Measurements from ENCODE around the gene BOLA3.

BOLA3 gene

DNA sequence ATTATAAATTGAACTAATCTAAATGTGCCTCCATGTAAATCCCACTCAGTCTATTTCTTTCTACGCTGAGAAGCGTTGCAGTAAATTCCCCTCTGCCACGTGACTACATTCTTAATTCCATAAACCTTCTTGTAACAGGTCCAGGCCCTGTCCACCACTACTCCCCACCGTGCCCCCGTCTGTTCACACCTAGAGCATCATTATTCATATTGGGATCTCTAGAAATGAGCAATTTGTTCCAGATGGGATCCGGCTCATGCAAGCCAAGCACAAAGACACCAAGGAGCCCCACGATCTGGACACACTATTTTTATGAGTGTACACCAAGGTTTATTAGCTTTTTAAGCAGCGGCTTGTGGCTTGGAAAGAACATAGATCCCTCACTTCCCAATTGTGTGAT, 38.2 kb downstream of the BOLA3 start:
- Histone ChIP-seq H3K4me1 (ENCODE audit: low read length) (peaks cover 5% of the 10 kb centered on the region; the same call in 1 of the 2 replicates), H3K27me3 (replicated peaks; ENCODE audit: insufficient read depth, low read length) (no peaks in the 10 kb centered on the region), H2AFZ (ENCODE audit: low read length) (no peak overlapping the region), H3K4me3 (ENCODE audit: low read length) (no peak overlapping the region), H3K36me3 (replicated peaks; ENCODE audit: insufficient read depth, low read length) (no peaks in the 10 kb centered on the region), H3K9me2 (replicated peaks; ENCODE audit: insufficient read depth, low read length) (no peaks in the 10 kb centered on the region), H3K79me2 (ENCODE audit: low read length) (no peaks in the 10 kb centered on the region), H3K4me2 (ENCODE audit: low read depth, low read length) (no peak overlapping the region), H3K9me3 (replicated peaks; ENCODE audit: insufficient read depth, low read length) (no peaks in the 10 kb centered on the region), H3K27ac (ENCODE audit: low read length) (no peak overlapping the region), H4K20me1 (ENCODE audit: insufficient read depth, low read length) (no peaks in the 10 kb centered on the region), H3K9ac (ENCODE audit: low read length) (no peak overlapping the region), H3F3A (ENCODE audit: insufficient read depth, low read length) (no peaks in the 10 kb centered on the region)
- DNase-seq = no peak
- TF ChIP-seq, protein P1, sequence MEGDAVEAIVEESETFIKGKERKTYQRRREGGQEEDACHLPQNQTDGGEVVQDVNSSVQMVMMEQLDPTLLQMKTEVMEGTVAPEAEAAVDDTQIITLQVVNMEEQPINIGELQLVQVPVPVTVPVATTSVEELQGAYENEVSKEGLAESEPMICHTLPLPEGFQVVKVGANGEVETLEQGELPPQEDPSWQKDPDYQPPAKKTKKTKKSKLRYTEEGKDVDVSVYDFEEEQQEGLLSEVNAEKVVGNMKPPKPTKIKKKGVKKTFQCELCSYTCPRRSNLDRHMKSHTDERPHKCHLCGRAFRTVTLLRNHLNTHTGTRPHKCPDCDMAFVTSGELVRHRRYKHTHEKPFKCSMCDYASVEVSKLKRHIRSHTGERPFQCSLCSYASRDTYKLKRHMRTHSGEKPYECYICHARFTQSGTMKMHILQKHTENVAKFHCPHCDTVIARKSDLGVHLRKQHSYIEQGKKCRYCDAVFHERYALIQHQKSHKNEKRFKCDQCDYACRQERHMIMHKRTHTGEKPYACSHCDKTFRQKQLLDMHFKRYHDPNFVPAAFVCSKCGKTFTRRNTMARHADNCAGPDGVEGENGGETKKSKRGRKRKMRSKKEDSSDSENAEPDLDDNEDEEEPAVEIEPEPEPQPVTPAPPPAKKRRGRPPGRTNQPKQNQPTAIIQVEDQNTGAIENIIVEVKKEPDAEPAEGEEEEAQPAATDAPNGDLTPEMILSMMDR (IDR thresholded peaks at IDR 0.05; ENCODE audit: low read length) = no peak
- no peak for TF ChIP-seq EZH2 (optimal IDR thresholded peaks at IDR 0.05; ENCODE audit: low read depth, low read length)
- no peak for TF ChIP-seq EZH2phosphoT487 (IDR thresholded peaks at IDR 0.05; ENCODE audit: low read length)

DNA sequence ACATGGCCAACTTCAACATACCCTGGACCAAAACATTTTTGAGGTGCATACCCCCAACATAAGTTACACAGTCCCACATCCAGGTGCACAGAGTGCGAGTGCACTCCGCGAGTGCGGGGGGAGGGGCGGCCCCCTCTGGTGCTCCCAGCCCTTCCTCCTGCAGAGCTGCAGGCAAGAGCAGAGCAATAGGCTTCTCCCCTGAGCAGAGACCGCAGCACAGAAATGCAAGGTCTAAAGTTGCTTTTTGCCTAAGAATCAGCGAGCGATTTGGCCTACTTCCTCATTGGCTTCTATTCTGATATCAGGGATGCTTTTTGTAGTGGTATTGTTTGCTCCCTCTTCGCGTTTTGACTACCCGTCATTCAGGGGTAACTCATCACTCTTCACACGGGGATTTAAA, 40.6 kb downstream of the BOLA3 start:
- H3K79me2 ChIP-seq (ENCODE audit: low read length) = no peaks in the 10 kb centered on the region
- no peak overlapping the region for H3K4me2 ChIP-seq (ENCODE audit: low read depth, low read length)
- no peaks in the 10 kb centered on the region for H3F3A ChIP-seq (ENCODE audit: insufficient read depth, low read length)
- no peaks in the 10 kb centered on the region for H3K9me3 ChIP-seq (replicated peaks; ENCODE audit: insufficient read depth, low read length)
- TF ChIP-seq EZH2 (optimal IDR thresholded peaks at IDR 0.05; ENCODE audit: low read depth, low read length) (no peak), EZH2phosphoT487 (IDR thresholded peaks at IDR 0.05; ENCODE audit: low read length) (no peak)
- TF ChIP-seq, protein P1 (IDR thresholded peaks at IDR 0.05; ENCODE audit: low read length) = no peak
- H3K36me3 ChIP-seq (replicated peaks; ENCODE audit: insufficient read depth, low read length) = no peaks in the 10 kb centered on the region
- H3K4me1 ChIP-seq (ENCODE audit: low read length) = peaks cover 5% of the 10 kb centered on the region; the same call in 1 of the 2 replicates
- no peak overlapping the region for H3K27ac ChIP-seq (ENCODE audit: low read length)
- no peaks in the 10 kb centered on the region for H3K9me2 ChIP-seq (replicated peaks; ENCODE audit: insufficient read depth, low read length)
- no peak overlapping the region for H3K9ac ChIP-seq (ENCODE audit: low read length)
- no peaks in the 10 kb centered on the region for H4K20me1 ChIP-seq (ENCODE audit: insufficient read depth, low read length)
- no peak for DNase-seq
- no peaks in the 10 kb centered on the region for H3K27me3 ChIP-seq (replicated peaks; ENCODE audit: insufficient read depth, low read length)
- no peak overlapping the region for H3K4me3 ChIP-seq (ENCODE audit: low read length)
- H2AFZ ChIP-seq (ENCODE audit: low read length) = no peak overlapping the region

DNA sequence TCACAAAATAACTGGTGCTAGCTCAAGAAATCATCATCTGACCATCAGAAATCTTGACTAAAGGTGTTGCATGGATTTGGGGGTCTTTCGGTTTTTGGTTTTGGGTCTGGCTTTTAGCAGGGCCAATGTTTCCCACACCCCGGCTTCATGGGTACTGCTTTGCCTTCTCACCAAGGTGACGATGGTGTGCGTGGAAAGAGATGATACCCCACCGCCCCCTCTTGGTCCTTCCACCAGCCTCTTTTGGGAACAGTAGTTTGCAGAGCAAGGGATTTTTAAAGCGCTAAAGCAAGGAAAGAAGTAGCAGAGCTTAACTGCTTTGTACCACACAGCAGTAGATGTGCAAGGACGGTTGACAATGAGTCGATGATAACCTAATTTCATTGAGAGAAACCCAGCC, 42.3 kb downstream of the BOLA3 start:
- H3K27ac ChIP-seq (ENCODE audit: low read length) = no peak overlapping the region
- H3K4me1 ChIP-seq (ENCODE audit: low read length) = peaks cover 5% of the 10 kb centered on the region; the same call in 1 of the 2 replicates
- DNase-seq = no peak
- H3K79me2 ChIP-seq (ENCODE audit: low read length) = no peaks in the 10 kb centered on the region
- TF ChIP-seq EZH2phosphoT487 (IDR thresholded peaks at IDR 0.05; ENCODE audit: low read length) = no peak
- TF ChIP-seq, protein P1 (IDR thresholded peaks at IDR 0.05; ENCODE audit: low read length) = no peak
- TF ChIP-seq EZH2 (optimal IDR thresholded peaks at IDR 0.05; ENCODE audit: low read depth, low read length) = no peak
- H3K9me3 ChIP-seq (replicated peaks; ENCODE audit: insufficient read depth, low read length) = no peaks in the 10 kb centered on the region
- H3K9ac ChIP-seq (ENCODE audit: low read length) = no peak overlapping the region
- no peaks in the 10 kb centered on the region for H3F3A ChIP-seq (ENCODE audit: insufficient read depth, low read length)
- no peak overlapping the region for H2AFZ ChIP-seq (ENCODE audit: low read length)
- no peaks in the 10 kb centered on the region for H3K9me2 ChIP-seq (replicated peaks; ENCODE audit: insufficient read depth, low read length)
- no peaks in the 10 kb centered on the region for H3K27me3 ChIP-seq (replicated peaks; ENCODE audit: insufficient read depth, low read length)
- H3K4me2 ChIP-seq (ENCODE audit: low read depth, low read length) = no peak overlapping the region
- H3K36me3 ChIP-seq (replicated peaks; ENCODE audit: insufficient read depth, low read length) = 0 out of 2 replicates have a peak, but pooled peaks cover 2% of the 10 kb centered on the region
- H4K20me1 ChIP-seq (ENCODE audit: insufficient read depth, low read length) = no peaks in the 10 kb centered on the region
- no peak overlapping the region for H3K4me3 ChIP-seq (ENCODE audit: low read length)

Data from MM.1S (cell line).